GM21381 (cell line): Measurements from ENCODE around the gene TADA2B.
A peak's percentile ranks its signal among the peaks of the same experiment; 100 is the strongest.

Experiments used
- ATAC-seq: cut with Tn5 transposase; IDR thresholded peaks from one replicate; pipeline ENCODE4 v1.9.1; 2021; ENCODE audit warnings: mild to moderate bottlenecking, moderate library complexity; ENCODE audit not compliant: unreplicated experiment

Gene TADA2B

DNA sequence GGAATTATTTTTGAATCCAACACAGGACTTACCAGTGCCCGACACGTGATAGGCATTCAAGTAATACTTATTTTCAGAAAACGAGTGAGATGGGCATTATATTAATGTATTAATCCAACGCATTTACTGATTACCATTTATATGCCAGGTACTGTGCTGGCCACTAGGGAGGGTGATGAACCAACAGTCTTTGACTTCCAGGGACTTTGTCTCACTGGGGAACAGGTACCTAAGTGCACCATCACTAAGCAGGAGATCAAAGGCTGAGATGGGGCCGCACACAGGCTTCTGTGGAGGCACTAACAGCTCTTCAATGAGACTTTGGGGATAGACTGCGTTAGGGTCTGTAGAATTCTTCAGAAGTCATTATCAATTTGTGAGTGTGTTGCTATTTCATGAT lies 5.7 kb upstream of the TADA2B start:
- ATAC-seq: no peak

DNA sequence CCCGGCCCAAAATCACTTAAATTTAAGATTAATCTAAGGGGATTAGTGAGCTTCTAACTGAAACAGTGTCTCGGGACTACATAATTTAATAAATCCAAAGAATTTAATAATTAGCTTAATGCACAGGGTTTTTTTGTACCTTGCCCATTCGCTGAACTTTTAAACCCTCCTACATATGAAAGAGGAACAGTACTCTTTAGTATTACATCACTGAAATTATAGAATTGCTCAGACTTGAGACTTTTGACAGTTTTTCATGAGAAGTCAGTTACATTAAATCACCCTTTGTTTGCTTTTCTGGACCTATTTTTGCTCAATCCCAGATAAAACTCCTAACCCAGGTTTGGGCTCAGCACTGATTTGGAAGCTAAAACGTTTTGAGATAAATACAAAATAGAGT lies 2.4 kb upstream of the TADA2B start:
- no peak for ATAC-seq

DNA sequence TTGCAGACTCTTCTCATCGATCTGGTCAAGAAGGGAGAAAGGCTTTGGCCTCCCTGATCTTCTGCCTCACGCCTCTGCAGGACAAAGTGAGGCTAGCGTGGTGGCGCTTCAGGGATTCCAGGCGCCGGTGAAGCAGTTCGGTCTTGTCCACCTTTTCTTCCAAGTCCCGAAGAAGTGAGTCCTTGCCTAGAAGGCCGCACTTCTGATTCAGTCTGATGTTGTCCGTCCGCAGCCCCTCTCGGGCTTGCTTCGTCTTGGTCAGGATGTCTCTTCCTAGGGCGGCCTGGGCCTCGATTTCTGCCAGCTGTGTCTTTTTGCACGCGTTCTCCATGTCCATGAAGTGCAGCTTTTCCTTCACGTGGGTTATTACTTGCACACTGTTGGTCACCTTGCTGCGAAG lies 1.9 kb upstream of the TADA2B start:
- ATAC-seq: no peak

DNA sequence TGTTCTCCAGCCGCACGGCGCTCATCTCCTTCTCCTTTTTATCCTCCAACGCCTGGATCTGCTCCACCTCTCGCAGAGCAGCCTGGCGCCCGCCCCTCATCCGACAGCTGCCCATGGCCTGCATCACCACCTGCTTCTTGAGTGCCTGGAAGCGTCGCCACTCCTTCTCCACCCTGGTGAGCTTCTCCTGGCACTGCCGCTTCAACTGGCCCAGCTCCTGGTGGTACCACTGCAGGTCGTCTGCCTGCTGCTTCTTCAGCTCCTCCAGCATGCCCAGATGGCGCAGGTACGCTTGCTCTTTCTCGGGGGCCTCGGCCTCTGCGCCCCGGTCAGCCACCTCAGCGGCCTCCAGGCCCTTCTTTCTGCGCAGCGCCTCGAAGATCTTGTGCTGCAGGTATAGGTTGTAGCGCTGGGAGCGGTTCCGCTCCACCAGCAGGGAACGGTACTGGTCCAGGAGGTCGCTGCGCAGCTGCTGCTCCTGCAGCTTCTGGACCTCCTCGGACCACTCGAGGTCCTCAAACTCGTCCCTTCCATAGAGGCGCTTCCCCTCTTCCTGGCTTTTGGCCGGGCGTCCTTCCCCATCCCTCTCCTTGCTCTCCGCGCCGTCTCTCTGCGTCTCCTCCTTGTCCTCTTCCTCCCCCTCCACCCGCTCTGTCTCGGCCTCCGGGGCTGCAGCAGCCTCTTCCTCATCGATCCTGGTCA lies 1.2 kb upstream of the TADA2B start:
- ATAC-seq: no peak

DNA sequence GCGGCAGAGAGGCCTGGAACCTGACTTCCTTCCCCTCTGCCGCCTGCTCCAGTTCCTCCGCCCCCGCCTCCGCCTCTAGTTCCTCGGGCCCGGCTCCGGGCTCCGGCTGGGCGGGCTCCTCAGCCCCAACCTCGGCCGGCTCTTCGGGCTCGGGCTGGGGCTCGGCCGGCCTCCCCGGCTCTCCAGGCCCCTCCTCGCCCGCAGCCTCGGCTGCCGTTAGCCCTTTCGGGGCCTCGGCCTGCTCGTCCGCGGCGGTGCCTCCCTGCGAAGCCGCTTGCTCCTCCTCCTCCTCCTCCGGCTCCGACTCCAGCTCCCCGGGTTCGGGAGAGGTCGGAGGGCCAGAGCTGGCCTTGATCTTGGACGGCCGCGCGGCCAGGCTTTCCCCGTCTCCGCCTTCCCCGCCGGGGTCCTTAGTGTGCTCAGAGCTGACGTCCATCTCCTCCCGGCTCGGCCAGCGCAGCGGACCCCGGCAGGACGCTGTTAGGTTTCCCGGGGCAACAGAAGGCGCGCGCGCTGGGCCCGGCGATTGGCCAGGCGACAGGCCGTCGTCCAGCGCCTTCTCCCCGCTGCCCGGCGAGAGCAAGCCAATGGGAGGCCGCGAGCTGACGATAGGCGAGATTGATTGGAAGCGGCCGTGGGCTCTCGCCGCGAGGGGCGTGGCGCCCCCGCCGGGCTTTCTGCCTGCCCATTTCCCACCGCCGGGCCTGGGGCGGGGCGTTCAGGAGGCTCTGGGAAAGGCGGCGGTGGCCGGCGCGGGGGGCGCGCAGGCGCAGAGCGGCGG lies 479 bp upstream of the TADA2B start:
- ATAC-seq: peak; percentile 70

DNA sequence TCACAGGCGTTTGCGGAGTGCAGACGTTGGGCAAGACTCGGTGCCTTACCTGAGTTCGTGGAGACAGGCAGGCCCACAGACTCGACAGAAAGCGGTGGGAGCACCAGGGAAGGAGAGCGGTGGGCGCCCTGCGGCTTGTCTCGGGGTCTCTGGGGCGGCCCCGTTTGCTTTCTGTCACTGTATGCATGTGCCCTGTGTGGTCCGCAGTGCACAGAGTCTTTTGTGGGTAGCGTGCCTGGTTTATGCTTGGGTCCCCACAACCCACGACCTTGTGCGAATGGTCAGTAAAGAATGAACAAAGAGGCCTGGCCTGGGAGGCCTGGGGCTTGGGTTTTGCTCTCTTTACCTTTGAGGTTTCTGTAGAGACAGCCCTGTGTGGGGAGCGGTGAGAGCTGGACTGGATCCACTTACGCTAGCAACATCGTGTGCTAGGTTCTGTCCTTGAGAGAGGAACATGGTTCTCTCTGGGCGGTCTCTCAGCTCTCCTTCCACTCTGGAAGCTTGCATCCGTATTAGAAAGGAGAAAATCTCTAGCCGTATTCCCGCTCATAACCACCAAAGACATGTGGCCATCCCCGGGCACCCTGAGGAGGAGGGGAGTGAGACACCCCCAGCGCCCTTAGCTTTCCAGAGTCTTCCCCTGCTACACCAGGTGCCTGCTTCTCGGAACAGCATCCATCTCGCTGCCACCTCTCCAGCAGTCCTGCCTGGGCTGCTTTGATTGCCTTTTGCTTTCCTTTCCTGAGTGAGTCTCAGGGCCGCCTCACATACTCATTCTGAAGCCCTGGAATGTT lies 1.2 kb downstream of the TADA2B start:
- no peak for ATAC-seq

DNA sequence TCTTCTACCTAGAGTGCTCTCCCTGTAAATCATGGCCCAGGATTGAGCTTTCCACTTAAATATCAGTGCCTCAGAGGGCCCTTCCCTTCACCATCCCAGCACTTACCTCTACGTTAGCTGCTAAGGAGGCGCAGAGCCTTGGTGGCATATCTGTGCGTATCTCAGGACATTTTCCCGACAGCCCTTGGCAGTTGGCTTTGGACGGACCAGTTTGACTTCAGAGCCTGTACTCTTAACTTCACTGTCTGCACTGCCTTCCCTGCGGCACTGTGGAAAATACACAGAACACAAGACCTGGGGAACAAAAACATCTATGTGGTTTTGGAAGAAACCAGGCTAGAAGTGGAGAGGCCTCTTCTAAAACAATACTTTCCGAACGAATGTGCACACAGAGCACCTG lies 2.4 kb downstream of the TADA2B start:
- ATAC-seq: no peak

DNA sequence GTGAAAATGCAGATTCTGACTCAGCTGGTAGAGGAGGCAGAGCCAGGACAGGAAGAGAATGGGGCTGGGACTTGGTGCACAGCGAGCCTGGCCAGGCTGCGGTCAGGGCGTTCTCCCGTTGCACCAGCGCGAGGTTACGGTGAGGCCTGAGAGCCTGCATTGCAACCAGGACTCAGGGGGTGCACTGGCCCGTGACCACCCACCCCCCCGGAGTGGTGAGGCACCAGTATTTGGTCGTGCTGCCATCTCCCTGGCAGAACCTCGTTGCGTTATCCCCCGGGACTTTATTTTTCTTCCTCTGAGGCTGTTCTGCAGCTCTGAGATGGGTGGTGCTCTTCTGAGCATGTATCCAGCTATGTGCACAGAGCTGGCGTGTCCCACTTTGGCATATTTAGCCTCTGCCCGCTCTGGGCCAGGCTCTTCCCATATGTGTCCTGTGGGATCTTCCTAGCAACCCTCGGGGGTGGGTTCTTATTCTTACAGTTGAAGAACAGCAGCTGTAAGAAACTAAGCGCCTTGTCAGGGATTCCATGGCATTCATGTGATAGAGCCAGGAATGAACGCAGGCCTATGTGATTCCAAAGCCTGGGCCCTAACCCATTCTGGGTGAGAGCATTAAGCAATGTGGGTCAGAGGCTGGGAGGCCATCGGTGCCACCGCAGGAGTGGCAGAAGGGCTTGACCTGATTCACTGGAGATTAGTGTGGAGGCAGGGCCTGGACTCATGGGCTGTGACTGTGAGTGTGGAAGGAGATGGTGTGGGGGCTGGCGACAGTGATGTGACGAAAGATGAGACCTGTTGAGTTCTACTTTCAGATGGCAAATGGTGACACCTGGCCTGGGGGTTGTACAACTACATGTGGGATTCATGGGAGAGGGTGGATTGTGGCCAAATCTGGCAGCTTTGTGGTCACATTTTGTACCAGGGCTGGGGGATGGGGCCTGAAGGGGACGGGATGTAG lies 3.1 kb downstream of the TADA2B start:
- peak; percentile 26 for ATAC-seq

DNA sequence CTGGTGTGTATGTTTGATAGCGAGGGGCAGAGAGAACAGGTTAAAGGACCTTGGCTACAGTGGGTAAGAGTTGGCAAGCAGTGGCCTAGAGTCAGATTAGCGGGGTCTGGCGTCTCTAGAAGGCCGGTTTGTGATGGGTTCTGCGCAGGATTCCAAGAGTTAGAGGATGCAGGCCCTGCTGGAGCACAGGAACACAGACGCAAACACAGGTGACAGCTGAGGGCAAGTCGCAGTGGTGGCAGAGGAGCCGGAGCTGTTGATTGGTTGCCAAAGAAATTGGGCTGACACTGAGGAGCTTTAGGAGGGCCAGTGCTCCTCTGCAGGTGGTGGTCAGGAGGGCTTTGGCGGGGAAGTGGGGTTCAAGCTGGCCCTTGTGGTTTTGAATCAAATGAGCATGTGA lies 3.8 kb downstream of the TADA2B start:
- no peak for ATAC-seq

DNA sequence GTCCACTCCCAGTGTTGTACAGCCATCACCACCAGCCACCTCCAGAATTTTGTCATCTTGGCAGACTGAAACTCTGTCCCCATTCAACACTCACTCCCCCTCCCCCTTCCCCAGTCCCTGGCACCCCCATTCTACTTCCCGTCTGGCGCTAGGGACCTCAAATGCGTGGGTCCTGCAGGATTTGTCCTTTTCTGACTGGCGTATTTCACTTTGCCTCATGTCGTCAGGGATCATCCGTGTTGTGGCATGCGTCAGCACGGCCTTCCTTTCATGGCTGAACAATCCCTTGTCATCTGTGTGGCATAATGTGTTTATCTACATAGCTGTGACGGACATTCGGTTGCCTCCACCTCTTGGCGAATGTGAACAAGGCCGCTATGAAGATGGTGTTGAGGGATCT lies 5.5 kb downstream of the TADA2B start:
- no peak for ATAC-seq

DNA sequence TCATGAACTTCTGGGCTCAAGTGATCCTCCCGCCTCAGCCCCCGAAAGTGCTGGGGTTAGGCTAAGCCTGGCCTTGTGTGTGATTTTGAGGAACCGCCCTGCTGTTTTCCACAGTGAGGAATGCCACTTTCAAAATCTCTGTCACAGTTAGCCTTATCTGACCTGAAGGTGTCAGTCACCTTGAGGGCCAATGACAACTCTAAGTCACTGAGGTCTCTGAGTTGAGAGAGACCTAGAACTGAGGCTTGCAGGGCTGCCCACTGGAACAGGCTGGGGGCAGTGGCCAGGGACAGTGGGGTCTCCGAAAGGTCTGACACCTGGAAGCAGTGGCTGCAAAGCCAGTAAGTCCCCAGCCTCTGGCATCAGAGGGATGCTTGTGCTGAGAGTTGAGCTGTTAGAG lies 6.1 kb downstream of the TADA2B start:
- no peak for ATAC-seq

DNA sequence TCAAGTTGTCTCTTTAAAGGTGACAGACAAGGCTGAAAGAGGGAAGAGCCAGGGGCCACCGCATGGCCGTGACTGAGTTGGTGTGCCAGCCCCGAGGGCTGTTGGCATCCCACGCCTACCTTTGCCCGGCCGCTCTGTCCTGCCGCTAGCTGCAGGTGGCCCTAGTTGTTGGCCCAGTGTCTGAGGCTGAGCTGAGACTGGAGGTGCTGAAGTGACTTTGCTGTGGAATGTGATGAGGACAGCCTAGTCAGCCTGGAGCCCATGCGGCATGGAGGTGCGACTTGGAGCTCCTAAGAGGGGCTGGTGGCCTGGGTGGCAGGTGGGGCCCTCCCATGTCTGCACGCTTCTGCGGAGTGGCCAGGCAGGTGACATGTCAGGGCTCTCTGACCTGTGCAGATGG lies 6.6 kb downstream of the TADA2B start:
- ATAC-seq: no peak

DNA sequence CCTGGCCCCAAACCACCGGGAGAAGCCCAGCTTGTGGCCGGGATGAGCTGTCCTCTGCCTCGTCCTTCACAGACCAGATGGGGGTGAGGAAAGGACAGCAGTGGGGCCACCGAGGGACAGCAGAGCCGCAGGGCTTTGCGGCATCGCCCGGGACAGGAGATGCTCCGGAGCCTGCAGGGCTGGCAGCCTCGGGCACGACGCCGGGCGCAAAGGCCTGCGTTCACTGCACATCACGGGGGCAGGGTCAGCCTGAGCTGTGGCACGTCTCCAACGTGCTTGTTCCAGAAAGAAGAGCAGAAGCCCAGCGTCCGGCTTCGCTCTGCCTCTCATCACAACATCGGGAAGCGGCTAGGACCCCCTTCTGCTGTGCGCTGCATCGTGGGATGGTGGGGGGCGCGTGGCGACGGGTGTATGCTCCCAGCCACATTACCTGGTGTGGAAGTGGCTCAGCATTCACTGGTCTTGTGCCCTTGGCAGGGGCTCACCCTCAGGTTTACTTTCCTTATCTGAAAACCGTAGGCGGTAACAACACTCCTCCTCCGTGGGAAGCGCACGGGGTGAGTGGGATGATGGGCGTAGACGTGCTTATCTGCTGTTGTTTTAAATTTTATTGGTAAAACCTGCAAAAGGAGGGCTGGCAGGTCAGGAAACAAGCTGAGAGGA lies 7.4 kb downstream of the TADA2B start:
- ATAC-seq: no peak

DNA sequence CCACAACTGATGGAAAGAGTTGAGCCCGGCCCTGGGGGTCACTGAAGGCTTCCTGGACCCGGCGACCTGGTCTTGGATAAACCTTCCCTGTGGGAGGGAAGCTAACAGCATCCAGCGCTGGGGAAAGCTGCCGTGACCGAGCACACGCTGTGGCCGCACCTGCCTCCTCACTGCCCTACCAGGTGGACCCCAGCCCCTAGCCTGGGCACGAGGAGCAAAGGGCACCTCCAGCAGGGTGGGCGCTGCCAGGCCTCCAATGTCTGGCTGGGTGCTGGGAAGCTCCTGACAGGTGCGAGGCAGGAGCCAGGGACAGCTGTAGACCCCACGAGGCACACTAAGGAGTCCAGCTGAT lies 7.9 kb downstream of the TADA2B start:
- no peak for ATAC-seq

DNA sequence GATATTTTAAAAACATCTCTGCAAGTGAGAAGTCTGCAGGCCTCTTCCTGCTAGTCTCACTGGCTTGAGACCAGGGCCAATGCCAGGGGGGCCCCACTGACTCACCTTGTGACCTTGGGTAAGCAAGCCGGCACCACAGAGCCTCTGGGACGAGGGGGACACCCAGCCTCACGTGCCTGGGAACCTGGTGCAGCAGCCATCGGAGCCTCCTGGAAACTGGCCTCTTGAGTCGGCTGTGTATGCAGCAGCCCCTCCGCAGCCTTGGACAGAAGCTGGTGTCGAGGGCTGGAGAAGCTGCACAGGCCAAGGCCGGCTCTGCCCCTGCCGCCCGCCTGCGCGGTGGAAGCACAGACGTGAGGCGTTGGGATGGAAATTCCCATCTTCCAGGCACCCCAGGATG lies 8.7 kb downstream of the TADA2B start:
- no peak for ATAC-seq

DNA sequence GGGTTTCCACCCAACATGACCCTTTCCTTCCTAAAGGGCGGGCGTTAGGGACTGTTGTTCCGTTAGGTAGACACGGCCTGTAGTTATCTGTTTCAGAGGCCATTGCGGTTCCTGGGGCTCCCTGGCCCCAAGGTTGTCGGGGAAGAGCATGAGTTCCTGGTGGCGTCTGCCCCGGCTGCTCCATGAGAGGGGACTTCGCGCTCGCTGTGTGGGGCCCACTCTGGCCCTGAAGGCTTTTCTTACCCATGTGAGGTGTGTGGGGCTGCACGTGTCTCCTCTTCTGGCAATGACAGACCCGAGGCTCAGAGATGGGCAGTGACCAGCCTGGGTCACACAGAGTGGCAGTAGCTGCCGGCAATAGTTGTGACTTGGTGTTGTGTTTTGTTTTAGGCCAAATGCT lies 9.1 kb downstream of the TADA2B start:
- ATAC-seq: no peak

DNA sequence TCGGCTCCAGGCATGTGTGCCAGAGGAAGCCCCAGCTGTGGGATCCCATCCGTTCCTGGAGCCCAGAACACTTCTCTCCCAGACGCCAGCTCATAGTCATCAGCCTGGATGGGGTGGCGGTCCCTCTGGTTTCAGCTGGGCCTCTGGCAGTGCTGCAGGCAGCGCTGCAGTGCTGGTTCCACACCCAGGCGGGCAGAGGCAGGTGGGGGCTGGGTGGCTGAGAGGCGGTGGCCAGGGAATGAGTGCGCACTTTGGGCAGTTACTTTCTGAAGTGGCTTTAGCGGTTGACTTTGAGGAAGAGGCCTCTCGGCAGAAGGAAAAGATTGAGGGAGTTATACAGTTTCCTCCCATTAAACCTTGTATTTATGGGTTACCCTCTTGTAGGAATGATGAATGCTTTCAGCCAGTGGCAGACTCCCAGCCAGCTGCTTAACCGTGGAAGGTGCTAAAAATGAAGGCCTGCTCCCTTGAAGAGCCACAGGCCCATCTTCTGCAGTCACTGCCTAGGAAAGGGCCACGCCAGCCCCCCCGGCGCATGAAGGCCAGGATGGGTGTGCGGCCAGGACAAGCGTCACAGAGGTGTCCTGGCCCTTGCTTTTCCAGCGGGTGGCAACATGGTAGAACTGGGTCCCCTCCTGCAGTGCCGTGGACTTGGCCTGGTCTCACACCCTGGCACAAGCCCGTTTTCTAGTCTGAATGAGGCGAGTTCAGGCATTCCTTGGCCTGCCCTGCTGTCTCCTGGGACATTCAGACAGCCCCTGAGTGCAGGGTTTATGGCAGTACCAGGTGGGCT lies 9.9 kb downstream of the TADA2B start:
- no peak for ATAC-seq

DNA sequence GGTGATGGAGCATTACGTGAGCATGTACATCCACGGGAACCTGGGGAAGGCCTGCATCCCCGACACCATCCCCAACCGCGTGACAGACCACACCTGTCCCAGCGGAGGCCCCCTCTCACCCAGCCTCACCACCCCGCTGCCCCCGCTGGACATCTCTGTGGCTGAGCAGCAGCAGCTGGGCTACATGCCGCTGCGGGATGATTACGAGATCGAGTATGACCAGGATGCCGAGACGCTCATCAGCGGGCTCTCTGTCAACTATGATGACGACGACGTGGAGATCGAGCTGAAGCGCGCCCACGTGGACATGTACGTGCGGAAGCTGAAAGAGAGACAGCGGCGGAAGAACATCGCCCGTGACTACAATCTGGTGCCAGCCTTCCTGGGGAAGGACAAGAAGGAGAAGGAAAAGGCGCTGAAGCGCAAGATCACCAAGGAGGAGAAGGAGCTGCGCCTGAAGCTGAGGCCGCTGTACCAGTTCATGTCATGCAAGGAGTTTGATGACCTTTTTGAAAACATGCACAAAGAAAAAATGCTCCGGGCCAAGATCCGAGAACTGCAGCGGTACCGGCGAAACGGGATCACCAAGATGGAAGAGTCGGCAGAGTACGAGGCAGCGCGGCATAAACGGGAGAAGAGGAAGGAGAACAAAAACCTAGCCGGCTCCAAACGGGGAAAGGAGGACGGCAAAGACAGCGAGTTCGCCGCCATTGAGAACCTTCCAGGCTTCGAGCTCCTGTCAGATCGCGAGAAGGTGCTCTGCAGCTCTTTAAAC lies 11.1 kb downstream of the TADA2B start:
- ATAC-seq: no peak
